AG08395 (cell line): Measurements from ENCODE around the gene C10orf90.
"Not testable (repeated sequence)": the region's sequence is repeated elsewhere in the genome, so short reads cannot be mapped to it uniquely, and the experiment has no call there.

ENCODE experiments used
- DNase-seq: peaks from one replicate; pipeline ENCODE4 v3.0.0; 2012; ENCODE audit warnings: mixed read lengths, low spot score

The C10orf90 gene

GRCh38 chr10:126583552-126584200 lies 86.8 kb downstream of the C10orf90 start:
- no peak for DNase-seq

GRCh38 chr10:126581648-126582046 lies 88.8 kb downstream of the C10orf90 start:
- DNase-seq: no peak

GRCh38 chr10:126580873-126581647 lies 89.4 kb downstream of the C10orf90 start:
- no peak for DNase-seq

- DNase-seq: no peak
Measured at GRCh38 chr10:126576336-126576735, 94.2 kb downstream of the C10orf90 start.

- DNase-seq: no peak
Measured at GRCh38 chr10:126570621-126571602, 99.6 kb downstream of the C10orf90 start.

GRCh38 chr10:126570245-126570570 lies 100.3 kb downstream of the C10orf90 start:
- DNase-seq: no peak

GRCh38 chr10:126569513-126570244 lies 100.8 kb downstream of the C10orf90 start:
- peak; percentile 69 for DNase-seq

GRCh38 chr10:126568809-126569385 lies 101.6 kb downstream of the C10orf90 start:
- no peak for DNase-seq

- no peak for DNase-seq
Measured at GRCh38 chr10:126565871-126566270, 104.6 kb downstream of the C10orf90 start.

GRCh38 chr10:126565441-126565840 lies 105.1 kb downstream of the C10orf90 start:
- no peak for DNase-seq

GRCh38 chr10:126564326-126564888 lies 106.1 kb downstream of the C10orf90 start:
- no peak for DNase-seq

GRCh38 chr10:126563361-126563760 lies 107.1 kb downstream of the C10orf90 start:
- no peak for DNase-seq

GRCh38 chr10:126561921-126562680 lies 108.4 kb downstream of the C10orf90 start:
- peak; percentile 26 for DNase-seq

GRCh38 chr10:126561294-126561920 lies 109.1 kb downstream of the C10orf90 start:
- DNase-seq: peak; percentile 35

- no peak for DNase-seq
Measured at GRCh38 chr10:126558881-126559280, 111.6 kb downstream of the C10orf90 start.

- no peak for DNase-seq
Measured at GRCh38 chr10:126551202-126551601, 119.3 kb downstream of the C10orf90 start.

- DNase-seq: not testable (repeated sequence)
Measured at GRCh38 chr10:126550586-126550985, 119.9 kb downstream of the C10orf90 start.

- no peak for DNase-seq
Measured at GRCh38 chr10:126549344-126549743, 121.1 kb downstream of the C10orf90 start.

- no peak for DNase-seq
Measured at GRCh38 chr10:126544565-126544964, 125.9 kb downstream of the C10orf90 start.
